Gastrocnemius medialis (tissue), 4 donors: ENCODE measurements around the gene RASSF8. TPM values are rescaled to one million over a fixed set of nuclear protein-coding genes. Genes with fewer than 3 reads are reported as not detected.

Source experiments
- ATAC-seq, 2 donors: fragments of 150-250 bp; one replicate each; pipeline ENCODE4 v1.9.1; 2016
- DNase-seq, 2 donors: peaks; one replicate each; pipeline ENCODE4 v3.0.0-alpha.2; 2019
- H3K27ac ChIP-seq, 4 donors: fragments of 200-600 bp; sonication (generic); 1 replicate in 1 of 4; 2 replicates in 3 of 4; pipeline ENCODE4 v1.5.1; 2016 to 2018; ENCODE audit warnings: mild to moderate bottlenecking in 2 of 4, moderate library complexity in 1 of 4
- H3K27me3 ChIP-seq, 3 donors: fragments of 200-600 bp; sonication (generic) in 2 of 3; 1 replicate in 1 of 3; 2 replicates in 2 of 3; pipeline versions ENCODE4 v1.5.1 to v1.6.0; 2016 to 2019; ENCODE audit warnings: mild to moderate bottlenecking in 1 of 3, moderate library complexity in 1 of 3
- H3K36me3 ChIP-seq, 2 donors: fragments of 200-600 bp; sonication (generic) in 1 of 2; one replicate each; pipeline ENCODE4 v1.5.1; 2017 to 2018
- H3K4me1 ChIP-seq, 2 donors: fragments of 200-600 bp; sonication (generic) in 1 of 2; one replicate each; pipeline ENCODE4 v1.5.1; 2016 to 2017; ENCODE audit warnings: mild to moderate bottlenecking in 2 of 2
- H3K4me3 ChIP-seq, 4 donors: fragments of 200-600 bp; sonication (generic) in 3 of 4; 1 replicate in 1 of 4; 2 replicates in 3 of 4; pipeline ENCODE4 v1.5.1; 2016 to 2019; ENCODE audit warnings: mild to moderate bottlenecking in 2 of 4
- H3K9me3 ChIP-seq, 3 donors: fragments of 200-600 bp; sonication (generic) in 2 of 3; 1 replicate in 1 of 3; 2 replicates in 2 of 3; pipeline ENCODE4 v1.5.1; 2016 to 2019
- CTCF ChIP-seq, 5 experiments: fragments of 450-650 bp in 3 of 5; fragments of 200-600 bp in 2 of 5; sonication (generic) in 2 of 5; IDR thresholded peaks in 4 of 5; conservative IDR thresholded peaks in 1 of 5; 1 replicate in 4 of 5; 2 replicates in 1 of 5; pipeline ENCODE4 v1.5.1; 2016 to 2019; ENCODE audit warnings: antibody characterized with exemption in 5 of 5, mild to moderate bottlenecking in 3 of 5, moderate library complexity in 3 of 5
- POLR2A ChIP-seq, 2 donors: fragments of 450-650 bp; IDR thresholded peaks; one replicate each; pipeline ENCODE4 v1.6.1; 2017; ENCODE audit warnings: antibody characterized with exemption in 2 of 2, mild to moderate bottlenecking in 2 of 2, moderate library complexity in 2 of 2
- in situ Hi-C, 4 donors: fragments of 200-750 bp; cut with MboI; loops; one replicate each; pipeline versions ENCODE4 v1.15.0 to v1.8.0; 2017; ENCODE audit warnings: low sequenced_read_pairs in 4 of 4
- intact Hi-C: fragments of 100-400 bp; cut with DNase I; formaldehyde crosslinking; loops from one replicate; pipeline ENCODE4 v1.15.1; 2023; ENCODE audit warnings: low total_unique reads
- total RNA-seq, 4 donors: library from RNA; depleted of rRNA; stranded (reverse); fragments of >200 nt; gene quantifications; one replicate each; pipeline versions ENCODE4 v1.1.0 to v1.2.3, GENCODE V29; 2016

Gene RASSF8
- total RNA-seq, 4 donors from 2014 or later: 23.6 to 36.8 (median 28.0) TPM

GRCh38 chr12:26127404-26127803, 168.9 kb downstream of the RASSF8 start:
- H3K4me3 ChIP-seq: no peak overlapping the region
- H3K27me3 ChIP-seq: no peaks in the 10 kb centered on the region
- intact Hi-C loops: loop anchor here (2.0 to 5.0 kb wide), 3 partner anchors 59 to 170 kb away; no protein-coding TSS in a partner anchor
- in situ Hi-C loops: no loop called here
- H3K36me3 ChIP-seq: no peaks in the 10 kb centered on the region
- peak overlapping the region in 3 of 4 donors; percentile 97 to 100 (median 97) for H3K27ac ChIP-seq
- ATAC-seq: no peak
- no peak for TF ChIP-seq POLR2A (IDR thresholded peaks at IDR 0.05)
- TF ChIP-seq CTCF (IDR thresholded peaks at IDR 0.05 in 4 of 5, conservative IDR thresholded peaks at IDR 0.05 in 1 of 5): no peak
- H3K4me1 ChIP-seq: peaks cover 11 to 12% of the 10 kb centered on the region in 2 donors
- no peak for DNase-seq
- H3K9me3 ChIP-seq: no peaks in the 10 kb centered on the region

- Histone ChIP-seq H3K9me3 (no peaks in the 10 kb centered on the region), H3K36me3 (no peaks in the 10 kb centered on the region), H3K27me3 (no peaks in the 10 kb centered on the region), H3K4me3 (no peak overlapping the region), H3K4me1 (peaks cover 11 to 12% of the 10 kb centered on the region in 2 donors), H3K27ac (no peak overlapping the region)
- ATAC-seq (no peak), DNase-seq (no peak)
- in situ Hi-C loops (no loop called here), intact Hi-C loops (loop anchor here (5.0 kb wide), 2 partner anchors 144 to 169 kb away; no protein-coding TSS in a partner anchor)
- TF ChIP-seq POLR2A (IDR thresholded peaks at IDR 0.05) (no peak), CTCF (IDR thresholded peaks at IDR 0.05 in 4 of 5, conservative IDR thresholded peaks at IDR 0.05 in 1 of 5) (no peak)
Measured at GRCh38 chr12:26128168-26128567, 169.7 kb downstream of the RASSF8 start.

Other genes with a start within 250 kb of the RASSF8 start
- gene BHLHE41, start 166.4 kb downstream of the RASSF8 start, total RNA-seq: 10 to 100 TPM in 2 of 4 donors, 1 to 10 TPM in 2; 6.4 to 12.1 (median 9.5) TPM
- 10 to 100 TPM; 23.0 to 65.7 (median 32.4) TPM for gene SSPN, start 236.9 kb downstream of the RASSF8 start, total RNA-seq